GM18508 (cell line): ENCODE data around the gene BCL11A.

ENCODE experiments used
- ATAC-seq: cut with Tn5 transposase; IDR thresholded peaks from one replicate; pipeline ENCODE4 v1.9.1; 2021; ENCODE audit warnings: moderate number of reproducible peaks; ENCODE audit not compliant: insufficient read depth, unreplicated experiment

The BCL11A gene

GRCh38 chr2:60553495-60554073 is at the start of gene BCL11A:
Gene BCL11A (minus strand): TSS chr2:60553654. CDS start chr2:60553270, 384 bp downstream.
- no peak for ATAC-seq

DNA sequence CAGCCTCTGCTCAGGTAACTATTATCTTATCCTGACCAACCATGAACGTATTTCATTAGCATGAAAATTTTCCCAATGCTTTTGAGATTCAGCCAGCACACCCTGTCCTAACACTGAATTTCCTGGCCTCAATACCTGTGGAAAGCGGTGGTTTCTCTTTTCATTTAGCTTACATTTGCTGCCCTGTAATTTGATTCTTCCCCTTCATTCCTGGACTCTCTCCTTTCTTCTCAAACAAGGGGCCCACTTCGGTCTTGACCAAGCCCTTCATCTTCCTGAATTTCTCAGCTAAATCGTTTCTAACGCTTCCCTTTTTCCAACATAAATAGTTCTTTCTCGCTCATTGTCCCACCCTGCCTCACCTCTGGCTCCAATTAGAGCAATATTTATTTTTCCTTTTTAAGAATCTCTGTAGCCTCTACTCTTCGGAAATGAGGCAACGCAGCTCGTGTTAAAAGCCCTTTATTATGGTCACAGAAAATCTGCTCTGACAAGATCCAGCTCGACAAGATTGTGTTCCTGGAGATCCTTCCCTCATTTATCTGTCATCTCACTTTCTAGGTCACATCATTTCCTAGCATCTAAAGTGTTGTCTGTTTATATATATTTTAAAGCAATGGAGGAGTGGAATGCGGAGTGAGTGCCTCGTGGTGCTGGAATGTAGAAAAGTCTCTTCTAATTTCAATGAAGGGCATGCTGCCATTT is 49.5 kb upstream of the BCL11A start:
- no peak for ATAC-seq

DNA sequence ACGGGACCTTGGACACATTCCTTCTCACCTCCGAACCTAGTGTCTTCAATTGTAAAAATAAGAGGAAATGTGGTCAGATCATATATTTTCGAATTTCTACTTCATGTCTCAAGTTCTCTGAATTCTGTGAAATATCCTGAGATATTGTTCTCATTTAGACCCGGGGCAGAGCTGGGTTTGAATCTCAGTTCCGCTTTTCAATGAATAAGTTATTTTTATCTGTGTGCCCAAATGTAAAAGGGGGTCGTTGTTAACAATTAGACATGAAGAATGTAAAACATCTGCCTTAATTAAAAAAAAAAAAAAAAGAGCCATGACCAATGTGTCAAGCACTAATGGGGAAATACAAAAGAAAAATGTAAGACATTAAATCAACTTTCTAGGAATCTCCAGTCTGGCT is 48.9 kb upstream of the BCL11A start:
- no peak for ATAC-seq

DNA sequence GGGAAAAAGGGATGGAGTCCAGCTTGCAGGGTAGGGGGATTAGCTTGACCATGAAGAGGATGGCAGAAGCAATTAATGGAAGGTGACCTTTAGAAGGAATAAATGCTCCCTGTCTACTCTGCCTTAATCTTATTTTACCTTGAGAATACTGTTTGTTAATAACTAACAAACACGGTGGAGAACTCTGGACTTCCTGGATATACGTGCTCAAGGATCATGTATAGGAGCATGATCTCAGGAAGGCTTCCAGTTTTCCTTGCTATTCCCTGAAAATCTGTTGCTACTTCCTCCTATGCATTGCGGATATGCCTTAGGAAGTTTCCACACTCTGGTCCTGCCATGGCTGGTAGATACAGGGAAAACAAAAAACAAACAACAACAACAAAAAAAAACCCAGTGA is 44.8 kb upstream of the BCL11A start:
- no peak for ATAC-seq

DNA sequence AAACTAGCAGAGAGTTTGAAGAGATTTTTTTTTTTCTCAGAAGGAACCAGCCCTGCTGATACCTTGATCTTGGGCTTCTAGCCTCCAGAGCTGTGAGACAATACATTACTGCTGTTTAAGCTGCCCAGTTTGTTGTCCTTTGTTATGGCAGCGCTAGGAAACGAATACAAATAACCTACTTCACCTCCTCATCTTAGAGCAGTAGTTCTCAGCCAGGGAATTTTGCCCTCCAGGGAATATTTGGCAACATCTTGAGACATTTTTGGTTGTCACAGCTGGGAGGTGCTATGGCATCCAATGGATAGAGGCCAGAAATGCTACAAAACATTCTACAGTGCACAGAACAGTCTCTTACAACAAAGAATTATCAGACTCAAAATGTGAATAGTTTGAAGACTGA is 43.9 kb upstream of the BCL11A start:
- ATAC-seq = no peak

GRCh38 chr2:60596411-60596810 is 43.0 kb upstream of the BCL11A start:
- no peak for ATAC-seq

- no peak for ATAC-seq
Observed at GRCh38 chr2:60595953-60596352, 42.5 kb upstream of the BCL11A start.

DNA sequence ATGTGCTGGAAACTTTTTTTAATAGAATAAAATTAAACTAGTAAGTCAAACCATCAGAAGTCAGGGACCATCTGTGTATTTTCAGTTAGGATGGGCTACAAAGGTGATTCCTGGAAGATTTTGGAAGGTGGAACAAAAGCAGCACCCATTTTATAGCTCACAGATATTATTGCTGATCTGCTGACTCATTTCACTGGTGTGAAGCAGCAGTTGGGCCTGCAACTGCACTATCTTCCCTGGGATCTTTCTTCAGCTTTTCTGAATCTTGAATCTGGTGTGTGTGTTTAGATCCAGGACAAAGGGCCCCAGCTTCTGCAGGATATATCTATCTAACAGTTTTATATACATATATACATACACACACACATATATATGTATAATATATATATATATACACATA is 35.6 kb upstream of the BCL11A start:
- no peak for ATAC-seq

DNA sequence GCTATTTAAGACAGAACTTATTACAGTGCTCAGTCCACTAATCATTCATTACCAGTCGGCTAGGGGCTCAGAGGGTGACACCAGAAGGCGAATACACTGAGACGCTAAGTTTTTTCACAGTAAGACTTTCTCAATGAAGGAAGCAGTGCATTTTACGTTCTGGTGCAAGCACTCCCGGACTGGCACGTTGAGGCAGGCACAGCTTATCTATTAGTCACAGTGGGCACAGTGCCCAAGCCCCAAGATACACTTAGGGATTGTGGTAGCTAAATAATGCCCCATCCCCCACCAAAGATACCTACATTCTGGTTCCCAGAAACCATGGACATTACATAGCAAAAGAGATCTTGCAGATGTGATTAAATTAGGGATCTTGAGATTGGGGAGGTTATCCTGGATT is 32.6 kb upstream of the BCL11A start:
- ATAC-seq = no peak

DNA sequence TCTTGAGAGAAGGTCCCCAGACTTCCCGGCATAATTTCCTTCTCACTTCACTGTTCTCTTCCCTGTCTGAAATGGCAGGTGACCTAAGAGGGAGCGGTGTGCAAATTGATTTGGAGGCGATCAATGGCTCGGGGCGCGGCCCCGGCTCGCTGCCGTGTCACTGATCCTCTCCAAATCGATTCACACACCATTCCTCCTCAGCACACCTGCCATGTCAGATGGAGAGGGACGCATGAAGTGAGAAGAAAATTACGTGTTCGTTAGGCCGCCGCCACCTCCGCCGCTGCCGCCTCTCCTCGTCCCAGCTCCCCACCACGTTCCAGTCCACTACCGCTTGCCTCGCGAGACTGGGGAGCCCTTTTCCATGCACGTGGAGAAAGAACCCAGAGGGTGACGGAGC is 31.8 kb upstream of the BCL11A start:
- ATAC-seq = no peak

- no peak for ATAC-seq
Observed at GRCh38 chr2:60583604-60584003, 30.1 kb upstream of the BCL11A start.

DNA sequence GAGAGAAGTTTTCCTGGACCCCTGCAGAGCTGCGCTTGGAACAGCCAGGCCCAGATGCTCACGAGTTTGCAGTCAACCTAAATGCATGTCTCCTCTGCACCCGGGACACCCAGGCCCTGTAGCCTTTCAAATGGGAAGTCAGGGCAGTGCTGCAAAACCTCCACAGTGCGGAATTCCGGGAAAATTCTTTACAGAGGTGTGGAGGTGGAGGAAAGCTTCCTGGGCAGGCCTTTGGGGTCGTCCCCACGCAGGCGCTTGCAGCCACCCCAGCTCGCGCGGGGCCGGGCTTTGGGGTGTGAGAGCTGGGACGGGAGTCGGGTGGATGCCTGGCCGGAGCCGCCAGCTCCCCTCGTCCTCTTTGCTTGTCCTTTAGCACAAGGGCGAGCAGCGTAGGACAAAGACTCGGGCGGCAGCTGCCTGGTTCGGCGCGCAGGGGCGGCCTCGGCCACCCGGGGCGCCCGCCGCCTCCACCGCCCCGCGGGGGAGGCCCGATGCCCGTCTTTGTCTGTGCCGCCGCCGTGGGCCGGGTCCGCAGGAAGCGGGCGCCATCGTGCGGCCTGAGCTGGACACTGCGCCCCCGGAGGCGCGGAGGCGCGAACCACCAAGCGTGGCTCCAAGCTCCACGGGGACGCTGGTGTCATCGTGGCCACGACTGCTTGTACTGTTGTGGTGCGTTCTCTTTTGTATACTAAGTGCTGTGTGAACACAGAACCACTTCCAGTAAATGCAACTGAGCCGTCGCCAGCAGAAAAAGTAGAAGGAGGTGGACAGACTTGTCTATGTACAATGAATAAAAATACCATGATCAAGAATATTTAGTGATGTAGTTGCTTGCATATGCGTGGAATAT is 28.2 kb upstream of the BCL11A start:
- ATAC-seq = no peak

DNA sequence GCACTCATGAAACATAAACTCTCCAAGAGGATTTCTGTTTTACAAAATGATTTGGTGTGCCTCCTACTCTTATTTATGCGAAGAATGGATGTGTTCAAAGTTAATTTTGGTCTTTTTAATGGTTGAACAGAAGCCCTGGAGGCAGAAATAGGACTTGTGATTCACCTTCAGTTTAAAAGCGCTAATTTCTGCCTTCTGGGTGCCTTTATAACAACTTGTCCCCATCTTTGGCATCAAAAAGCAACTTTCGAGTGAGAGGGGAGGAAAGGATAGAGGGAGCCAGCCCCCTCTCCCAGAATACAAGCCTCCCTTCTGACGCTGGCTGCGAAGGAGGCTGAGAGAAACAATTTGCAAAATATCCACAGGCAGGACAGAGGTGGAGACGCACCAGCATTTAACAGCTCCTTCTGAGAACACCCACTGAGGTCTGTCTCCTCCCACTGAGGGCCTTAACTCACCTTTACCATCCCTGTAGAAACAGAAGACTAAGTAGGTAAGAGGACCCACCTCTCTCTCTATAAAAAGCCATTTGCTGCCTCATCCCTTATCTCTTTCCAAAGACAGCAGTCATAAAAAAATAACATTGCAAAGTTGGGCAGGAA is 24.3 kb upstream of the BCL11A start:
- ATAC-seq = no peak

DNA sequence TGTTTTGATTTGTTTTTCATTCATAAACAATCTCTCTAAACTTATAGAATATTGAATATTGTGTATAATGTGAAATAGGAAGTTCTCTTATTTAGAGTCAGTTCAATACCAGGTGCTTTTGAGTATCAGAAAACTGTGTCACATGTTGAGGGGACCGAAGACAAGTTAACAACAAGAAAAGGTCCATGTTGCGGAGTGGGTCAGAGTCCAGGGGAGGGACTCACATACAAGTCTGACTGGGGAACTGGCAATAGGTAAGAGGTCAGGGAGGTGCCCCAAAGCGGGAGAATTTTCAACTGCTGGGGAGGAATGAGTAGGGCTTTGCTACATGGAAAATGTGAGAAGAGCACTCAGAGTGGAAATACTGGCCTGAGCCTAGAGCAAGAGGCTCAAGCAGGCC is 19.8 kb upstream of the BCL11A start:
- no peak for ATAC-seq

GRCh38 chr2:60570251-60570650 is 16.8 kb upstream of the BCL11A start:
- ATAC-seq = no peak

DNA sequence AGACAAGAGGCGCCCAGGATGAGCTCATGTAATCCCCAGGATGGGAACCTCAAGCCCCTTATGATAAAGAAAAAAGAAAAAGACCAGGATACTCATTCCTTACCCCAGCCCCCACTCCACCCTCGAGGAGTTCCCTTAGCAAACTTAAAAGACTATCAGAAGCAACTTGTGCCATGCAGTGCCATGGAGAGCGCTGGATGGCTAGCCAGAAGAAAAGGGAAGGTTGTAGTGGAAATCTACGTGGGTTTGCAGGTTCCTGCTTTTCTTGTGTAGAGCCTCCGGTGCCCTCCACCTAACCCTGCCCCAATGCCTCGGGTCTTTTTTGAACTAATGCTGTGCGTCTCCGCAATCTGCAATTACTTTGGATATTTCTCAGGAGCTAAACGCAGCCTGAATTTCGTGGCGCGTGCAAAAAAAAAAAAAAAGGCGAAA is 16.2 kb upstream of the BCL11A start:
- ATAC-seq = no peak

DNA sequence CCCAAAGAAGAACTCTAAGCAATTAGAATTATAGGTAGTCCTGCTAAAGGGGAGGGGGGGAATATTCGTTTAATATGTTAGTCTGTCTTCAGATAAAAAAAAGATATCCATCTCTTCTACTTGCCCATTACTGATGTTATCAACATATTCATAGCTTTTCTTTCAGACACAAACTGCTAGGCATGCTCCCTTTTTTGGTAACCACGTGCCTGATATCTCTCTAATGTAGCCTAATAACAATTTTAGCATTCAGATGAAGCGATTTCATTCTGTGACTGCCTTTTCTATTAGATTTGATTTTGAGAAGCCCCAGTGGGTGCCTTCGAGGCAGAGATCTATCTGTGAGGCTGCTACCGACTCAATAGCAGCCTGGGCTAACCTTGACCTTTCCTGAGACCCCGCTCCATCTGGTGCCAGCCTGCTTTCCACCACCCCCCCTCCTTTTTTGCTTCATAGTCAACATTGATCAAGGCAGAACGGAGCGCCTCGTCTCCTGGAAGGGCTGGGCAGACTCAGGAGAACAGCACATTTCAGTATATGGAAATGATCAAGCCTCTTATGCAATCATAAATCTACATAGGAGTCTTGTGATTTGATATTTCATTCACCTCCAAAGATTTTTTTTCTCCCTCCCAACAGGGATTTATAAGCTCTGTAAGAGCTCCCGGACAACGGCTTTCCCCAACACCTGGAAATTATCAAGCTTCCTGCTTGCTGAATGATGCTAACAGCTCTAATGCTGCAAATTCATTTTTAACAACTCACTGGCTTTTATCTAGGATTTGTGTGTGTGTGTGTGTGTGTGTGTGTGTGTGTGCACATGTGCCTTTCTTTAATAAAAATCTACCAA is 14.7 kb upstream of the BCL11A start:
- ATAC-seq = no peak

- no peak for ATAC-seq
Observed at GRCh38 chr2:60567096-60567495, 13.6 kb upstream of the BCL11A start.

DNA sequence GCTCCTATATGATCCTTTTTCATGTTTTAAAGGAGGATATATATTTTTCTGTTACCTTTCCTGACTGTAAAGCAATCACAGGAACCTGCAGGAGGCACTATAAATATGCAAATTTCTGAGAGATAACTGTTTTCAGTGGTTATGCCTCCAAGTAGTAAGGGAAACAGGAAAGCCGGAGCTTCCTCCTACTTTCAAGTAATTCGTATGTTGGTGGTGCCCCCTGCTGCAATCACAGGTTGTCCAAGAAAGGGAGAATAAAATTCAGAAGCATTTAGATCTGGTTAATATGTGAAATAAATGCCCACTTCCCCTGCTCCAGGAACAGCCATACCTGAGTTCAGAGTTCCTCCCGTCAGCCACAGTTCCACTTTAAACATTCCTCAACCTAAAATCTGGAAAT is 12.0 kb upstream of the BCL11A start:
- ATAC-seq = no peak
